HepG2 (cell line): ENCODE results near the gene AARS1. TPM values are rescaled to one million over a fixed set of nuclear protein-coding genes. Genes with fewer than 3 reads are reported as not detected.

Experiments
- GTF2F1 ChIP-seq: fragments of 150-350 bp; IDR thresholded peaks from 2 replicates; pipeline ENCODE4 v1.6.1; 2014; ENCODE audit warnings: low read length
- MAFG ChIP-seq: sonication (generic); formaldehyde crosslinking; IDR thresholded peaks from 2 replicates; pipeline ENCODE4 v1.5.1; 2020; ENCODE audit warnings: mild to moderate bottlenecking, missing genetic modification reagents
- RERE ChIP-seq: IDR thresholded peaks from 2 replicates; pipeline ENCODE4 v1.6.1; 2016; ENCODE audit warnings: low read depth, missing genetic modification reagents, missing compliant biosample characterization
- RXRA ChIP-seq: sonication (generic); formaldehyde crosslinking; IDR thresholded peaks from 2 replicates; pipeline ENCODE4 v1.5.1; 2020; ENCODE audit warnings: missing genetic modification reagents
- SMAD3 ChIP-seq: sonication (generic); formaldehyde crosslinking; IDR thresholded peaks from 2 replicates; pipeline ENCODE4 v1.4.0; 2020; ENCODE audit warnings: missing genetic modification reagents
- SUZ12 ChIP-seq: fragments of 150-350 bp; IDR thresholded peaks from 2 replicates; pipeline ENCODE4 v1.6.1; 2014; ENCODE audit warnings: low read depth, low read length
- ZHX1 ChIP-seq: sonication (generic); formaldehyde crosslinking; IDR thresholded peaks from 2 replicates; pipeline ENCODE4 v1.8.1; 2022; ENCODE audit warnings: low read depth, mild to moderate bottlenecking, missing genetic modification reagents
- ZNF431 ChIP-seq: sonication (generic); formaldehyde crosslinking; IDR thresholded peaks from 2 replicates; pipeline ENCODE4 v1.9.0; 2022; ENCODE audit warnings: missing genetic modification reagents, low read depth, mild to moderate bottlenecking, borderline replicate concordance
- polyA plus RNA-seq, 8 experiments: library from polyadenylated mRNA; depleted of rRNA in 3 of 8; stranded (reverse) in 7 of 8; unstranded in 1 of 8; fragments of >200 nt; fragmentation: Illumina TruSeq in 4 of 8; extraction: Trizol in 4 of 8; gene quantifications; 2 replicates each; pipeline versions ENCODE4 v1.2.1 to v1.2.3, GENCODE V29; 2011 to 2016; ENCODE audit warnings: low read depth in 4 of 8, missing spikeins in 1 of 8, mixed read lengths in 1 of 8; ENCODE audit not compliant: insufficient read depth in 1 of 8
- total RNA-seq, 5 experiments: library from RNA; depleted of rRNA; stranded (reverse); fragments of >200 nt; fragmentation: Illumina TruSeq; extraction: Trizol; gene quantifications; 2 replicates each; pipeline ENCODE4 v1.2.3, GENCODE V29; 2016; ENCODE audit warnings: low read depth in 1 of 5
- TF ChIP-seq, protein P1 (sequence below): sonication (generic); formaldehyde crosslinking; IDR thresholded peaks from 2 replicates; pipeline ENCODE4 v1.4.0; 2020; ENCODE audit warnings: missing genetic modification reagents, borderline replicate concordance
- TF ChIP-seq, protein P2 (sequence below): sonication (generic); formaldehyde crosslinking; IDR thresholded peaks from 2 replicates; pipeline ENCODE4 v1.4.0; 2020; ENCODE audit warnings: low read depth, mild to moderate bottlenecking, missing genetic modification reagents
- TF ChIP-seq, protein P3 (sequence below): sonication (generic); formaldehyde crosslinking; IDR thresholded peaks from 2 replicates; pipeline ENCODE4 v1.4.0; 2020; ENCODE audit warnings: missing genetic modification reagents, borderline replicate concordance

The AARS1 gene
- total and polyA plus RNA-seq, 2 of the 13 experiments (the other 11 are each of a cell fraction or from before 2014, with no cell fraction given), result 107 to 132 TPM

- TF ChIP-seq ZHX1 (0 out of 2 replicates have a peak, but pooled peaks have one; percentile 61), MAFG (CRISPR knock-in tag) (no peak), RERE (no peak), ZNF431 (CRISPR knock-in tag) (peak; percentile 25; the same call in 1 of the 2 replicates), SUZ12 (no peak), RXRA (CRISPR knock-in tag) (peak; percentile 89), SMAD3 (CRISPR knock-in tag) (0 out of 2 replicates have a peak, but pooled peaks have one; percentile 48), GTF2F1 (peak; percentile 83; the same call in 1 of the 2 replicates)
- TF ChIP-seq, protein P1, sequence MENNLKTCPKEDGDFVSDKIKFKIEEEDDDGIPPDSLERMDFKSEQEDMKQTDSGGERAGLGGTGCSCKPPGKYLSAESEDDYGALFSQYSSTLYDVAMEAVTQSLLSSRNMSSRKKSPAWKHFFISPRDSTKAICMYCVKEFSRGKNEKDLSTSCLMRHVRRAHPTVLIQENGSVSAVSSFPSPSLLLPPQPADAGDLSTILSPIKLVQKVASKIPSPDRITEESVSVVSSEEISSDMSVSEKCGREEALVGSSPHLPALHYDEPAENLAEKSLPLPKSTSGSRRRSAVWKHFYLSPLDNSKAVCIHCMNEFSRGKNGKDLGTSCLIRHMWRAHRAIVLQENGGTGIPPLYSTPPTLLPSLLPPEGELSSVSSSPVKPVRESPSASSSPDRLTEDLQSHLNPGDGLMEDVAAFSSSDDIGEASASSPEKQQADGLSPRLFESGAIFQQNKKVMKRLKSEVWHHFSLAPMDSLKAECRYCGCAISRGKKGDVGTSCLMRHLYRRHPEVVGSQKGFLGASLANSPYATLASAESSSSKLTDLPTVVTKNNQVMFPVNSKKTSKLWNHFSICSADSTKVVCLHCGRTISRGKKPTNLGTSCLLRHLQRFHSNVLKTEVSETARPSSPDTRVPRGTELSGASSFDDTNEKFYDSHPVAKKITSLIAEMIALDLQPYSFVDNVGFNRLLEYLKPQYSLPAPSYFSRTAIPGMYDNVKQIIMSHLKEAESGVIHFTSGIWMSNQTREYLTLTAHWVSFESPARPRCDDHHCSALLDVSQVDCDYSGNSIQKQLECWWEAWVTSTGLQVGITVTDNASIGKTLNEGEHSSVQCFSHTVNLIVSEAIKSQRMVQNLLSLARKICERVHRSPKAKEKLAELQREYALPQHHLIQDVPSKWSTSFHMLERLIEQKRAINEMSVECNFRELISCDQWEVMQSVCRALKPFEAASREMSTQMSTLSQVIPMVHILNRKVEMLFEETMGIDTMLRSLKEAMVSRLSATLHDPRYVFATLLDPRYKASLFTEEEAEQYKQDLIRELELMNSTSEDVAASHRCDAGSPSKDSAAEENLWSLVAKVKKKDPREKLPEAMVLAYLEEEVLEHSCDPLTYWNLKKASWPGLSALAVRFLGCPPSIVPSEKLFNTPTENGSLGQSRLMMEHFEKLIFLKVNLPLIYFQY, result 0 out of 2 replicates have a peak, but pooled peaks have one; percentile 17
- TF ChIP-seq, protein P2, sequence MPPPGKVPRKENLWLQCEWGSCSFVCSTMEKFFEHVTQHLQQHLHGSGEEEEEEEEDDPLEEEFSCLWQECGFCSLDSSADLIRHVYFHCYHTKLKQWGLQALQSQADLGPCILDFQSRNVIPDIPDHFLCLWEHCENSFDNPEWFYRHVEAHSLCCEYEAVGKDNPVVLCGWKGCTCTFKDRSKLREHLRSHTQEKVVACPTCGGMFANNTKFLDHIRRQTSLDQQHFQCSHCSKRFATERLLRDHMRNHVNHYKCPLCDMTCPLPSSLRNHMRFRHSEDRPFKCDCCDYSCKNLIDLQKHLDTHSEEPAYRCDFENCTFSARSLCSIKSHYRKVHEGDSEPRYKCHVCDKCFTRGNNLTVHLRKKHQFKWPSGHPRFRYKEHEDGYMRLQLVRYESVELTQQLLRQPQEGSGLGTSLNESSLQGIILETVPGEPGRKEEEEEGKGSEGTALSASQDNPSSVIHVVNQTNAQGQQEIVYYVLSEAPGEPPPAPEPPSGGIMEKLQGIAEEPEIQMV, result peak; percentile 77; the same call in 1 of the 2 replicates
- TF ChIP-seq, protein P3, sequence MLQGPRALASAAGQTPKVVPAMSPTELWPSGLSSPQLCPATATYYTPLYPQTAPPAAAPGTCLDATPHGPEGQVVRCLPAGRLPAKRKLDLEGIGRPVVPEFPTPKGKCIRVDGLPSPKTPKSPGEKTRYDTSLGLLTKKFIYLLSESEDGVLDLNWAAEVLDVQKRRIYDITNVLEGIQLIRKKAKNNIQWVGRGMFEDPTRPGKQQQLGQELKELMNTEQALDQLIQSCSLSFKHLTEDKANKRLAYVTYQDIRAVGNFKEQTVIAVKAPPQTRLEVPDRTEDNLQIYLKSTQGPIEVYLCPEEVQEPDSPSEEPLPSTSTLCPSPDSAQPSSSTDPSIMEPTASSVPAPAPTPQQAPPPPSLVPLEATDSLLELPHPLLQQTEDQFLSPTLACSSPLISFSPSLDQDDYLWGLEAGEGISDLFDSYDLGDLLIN, result peak; percentile 94; the same call in 1 of the 2 replicates
Observed at GRCh38 chr16:70289229-70290094, at the start of gene AARS1 (continued).
